Liver (tissue), 9 donors: ENCODE results near the gene F13A1. TPM values are rescaled to one million over a fixed set of nuclear protein-coding genes. Genes with fewer than 3 reads are reported as not detected.

ENCODE experiments used
- DNase-seq: peaks from one replicate; pipeline ENCODE4 v3.0.0-alpha.2; 2017; ENCODE audit warnings: low spot score
- H3K27ac ChIP-seq, 2 donors: one replicate each; pipeline ENCODE4 v1.7.0; 2013; ENCODE audit warnings: inconsistent platforms in 2 of 2, low read length in 2 of 2, control low read depth in 1 of 2, low read depth in 1 of 2, mild to moderate bottlenecking in 1 of 2
- H3K27me3 ChIP-seq, 4 donors: one replicate each; pipeline versions ENCODE4 v1.6.1 to v1.7.0; 2013; ENCODE audit warnings: low read length in 3 of 4, inconsistent platforms in 1 of 4, mild to moderate bottlenecking in 1 of 4, moderate library complexity in 1 of 4; ENCODE audit not compliant: control insufficient read depth in 4 of 4, insufficient read depth in 4 of 4
- H3K36me3 ChIP-seq, 4 donors: one replicate each; pipeline versions ENCODE4 v1.6.1 to v1.7.0; 2013; ENCODE audit warnings: low read length in 3 of 4, mild to moderate bottlenecking in 3 of 4, low read depth in 1 of 4, moderate library complexity in 1 of 4; ENCODE audit not compliant: control insufficient read depth in 4 of 4, insufficient read depth in 3 of 4
- H3K4me1 ChIP-seq, 4 donors: one replicate each; pipeline versions ENCODE4 v1.6.1 to v1.7.0; 2013; ENCODE audit warnings: low read length in 3 of 4, mild to moderate bottlenecking in 3 of 4, moderate library complexity in 1 of 4; ENCODE audit not compliant: control insufficient read depth in 4 of 4, insufficient read depth in 4 of 4
- H3K4me3 ChIP-seq, 3 donors: one replicate each; pipeline versions ENCODE4 v1.6.1 to v1.7.0; 2013; ENCODE audit warnings: low read length in 3 of 3, control low read depth in 1 of 3, low read depth in 1 of 3, mild to moderate bottlenecking in 1 of 3
- H3K9ac ChIP-seq, 2 donors: one replicate each; pipeline ENCODE4 v1.7.0; 2013; ENCODE audit warnings: low read length in 2 of 2, mild to moderate bottlenecking in 2 of 2, moderate library complexity in 2 of 2, control low read depth in 1 of 2, low read depth in 1 of 2
- H3K9me3 ChIP-seq, 4 donors: one replicate each; pipeline versions ENCODE4 v1.6.1 to v1.7.0; 2013; ENCODE audit warnings: low read length in 3 of 4; ENCODE audit not compliant: control insufficient read depth in 4 of 4
- FOXA1 ChIP-seq: IDR thresholded peaks from 2 replicates; pipeline ENCODE4 v1.6.1; 2016; ENCODE audit warnings: antibody characterized with exemption
- HNF4A ChIP-seq, 2 donors: conservative IDR thresholded peaks; 2 replicates each; pipeline ENCODE4 v1.6.1; 2016; ENCODE audit warnings: antibody characterized with exemption in 2 of 2, mild to moderate bottlenecking in 2 of 2
- HNF4G ChIP-seq: IDR thresholded peaks from 2 replicates; pipeline ENCODE4 v1.6.1; 2016; ENCODE audit warnings: antibody characterized with exemption
- JUND ChIP-seq, 2 donors: IDR thresholded peaks; 2 replicates each; pipeline ENCODE4 v1.6.1; 2016; ENCODE audit warnings: antibody characterized with exemption in 2 of 2
- MAX ChIP-seq: IDR thresholded peaks from 2 replicates; pipeline ENCODE4 v1.6.1; 2016; ENCODE audit warnings: antibody characterized with exemption
- NR2F2 ChIP-seq: IDR thresholded peaks from 2 replicates; pipeline ENCODE4 v1.6.1; 2016; ENCODE audit warnings: antibody characterized with exemption
- RAD21 ChIP-seq, 2 donors: IDR thresholded peaks; 2 replicates each; pipeline ENCODE4 v1.6.1; 2016; ENCODE audit warnings: antibody characterized with exemption in 2 of 2, mild to moderate bottlenecking in 2 of 2
- SP1 ChIP-seq: IDR thresholded peaks from 2 replicates; pipeline ENCODE4 v1.6.1; 2018; ENCODE audit warnings: antibody characterized with exemption, mild to moderate bottlenecking
- YY1 ChIP-seq: IDR thresholded peaks from 2 replicates; pipeline ENCODE4 v1.6.1; 2016; ENCODE audit warnings: antibody characterized with exemption, mild to moderate bottlenecking
- WGBS: extraction: QIAGEN DNeasy Blood & Tissue Kit; methylation state at CpG from one replicate; pipeline ENCODE4 v1.1.7; 2013; 5-methylcytosine and 5-hydroxymethylcytosine counted together
- polyA plus RNA-seq, 2 donors: library from polyadenylated mRNA; stranded (reverse) in 1 of 2; unstranded in 1 of 2; fragments of 200-250 nt in 1 of 2; fragments of >200 nt in 1 of 2; fragmentation: Nextera tagmentation in 1 of 2; extraction: Ambion mirVana in 1 of 2; gene quantifications; one replicate each; pipeline versions ENCODE4 v1.2.1 to v1.2.3, GENCODE V29; 2013 to 2015
- total RNA-seq, 2 donors: library from RNA; depleted of rRNA; stranded (reverse); fragments of >200 nt; gene quantifications; one replicate each; pipeline ENCODE4 v1.2.3, GENCODE V29; 2014
- TF ChIP-seq, protein P1 (sequence below): IDR thresholded peaks from 2 replicates; pipeline ENCODE4 v1.6.1; 2016; ENCODE audit warnings: antibody characterized with exemption
- TF ChIP-seq, protein P2 (sequence below): IDR thresholded peaks from 2 replicates; pipeline ENCODE4 v1.6.1; 2016; ENCODE audit warnings: antibody characterized with exemption, mild to moderate bottlenecking
- donor health status: healthy.
- donor health status: healthy.
- donor health status: healthy.
- donor health status: healthy.
- donor health status: healthy.

The F13A1 gene
- total and polyA plus RNA-seq, 4 donors, result 0.46 to 18.3 (median 5.1) TPM

DNA sequence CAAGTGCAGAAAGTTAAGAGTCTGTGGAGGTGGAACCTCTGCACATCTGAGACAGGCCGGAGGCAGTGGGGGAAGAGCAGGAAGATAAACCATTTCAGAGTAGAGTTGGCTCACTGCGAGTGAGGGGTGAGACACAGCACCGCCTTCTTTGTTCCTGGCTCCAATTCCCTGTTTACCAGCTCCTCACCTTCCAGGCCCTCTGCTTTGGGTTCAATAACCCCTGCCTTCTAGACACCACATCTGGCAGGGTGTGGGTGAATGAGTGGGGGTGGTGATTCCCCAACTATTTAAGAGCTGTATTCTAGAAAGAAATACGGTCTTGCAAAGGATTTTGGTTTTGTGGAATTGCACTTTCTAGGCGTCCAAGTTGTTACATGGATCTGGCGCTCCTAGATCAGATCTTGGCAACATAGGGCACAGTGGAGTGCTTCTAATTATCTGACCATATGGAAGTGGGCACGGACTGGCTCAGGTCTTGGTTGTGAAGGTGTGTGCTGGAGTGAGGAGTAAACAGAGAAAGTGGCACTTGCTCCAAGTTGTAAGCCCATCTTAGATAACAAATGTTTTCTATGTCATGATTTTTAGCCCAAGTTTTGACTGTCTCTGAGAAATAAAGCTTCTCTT is 172.2 kb downstream of the F13A1 start (continued):
- TF ChIP-seq, protein P1, sequence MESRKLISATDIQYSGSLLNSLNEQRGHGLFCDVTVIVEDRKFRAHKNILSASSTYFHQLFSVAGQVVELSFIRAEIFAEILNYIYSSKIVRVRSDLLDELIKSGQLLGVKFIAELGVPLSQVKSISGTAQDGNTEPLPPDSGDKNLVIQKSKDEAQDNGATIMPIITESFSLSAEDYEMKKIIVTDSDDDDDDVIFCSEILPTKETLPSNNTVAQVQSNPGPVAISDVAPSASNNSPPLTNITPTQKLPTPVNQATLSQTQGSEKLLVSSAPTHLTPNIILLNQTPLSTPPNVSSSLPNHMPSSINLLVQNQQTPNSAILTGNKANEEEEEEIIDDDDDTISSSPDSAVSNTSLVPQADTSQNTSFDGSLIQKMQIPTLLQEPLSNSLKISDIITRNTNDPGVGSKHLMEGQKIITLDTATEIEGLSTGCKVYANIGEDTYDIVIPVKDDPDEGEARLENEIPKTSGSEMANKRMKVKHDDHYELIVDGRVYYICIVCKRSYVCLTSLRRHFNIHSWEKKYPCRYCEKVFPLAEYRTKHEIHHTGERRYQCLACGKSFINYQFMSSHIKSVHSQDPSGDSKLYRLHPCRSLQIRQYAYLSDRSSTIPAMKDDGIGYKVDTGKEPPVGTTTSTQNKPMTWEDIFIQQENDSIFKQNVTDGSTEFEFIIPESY, result peak; percentile 18
- TF ChIP-seq HNF4G (no peak), JUND (IDR thresholded peaks at IDR 0.05) (peak in 1 of 2 donors; percentile 8), NR2F2 (no peak), MAX (no peak), YY1 (no peak), FOXA1 (no peak)
- TF ChIP-seq, protein P2, sequence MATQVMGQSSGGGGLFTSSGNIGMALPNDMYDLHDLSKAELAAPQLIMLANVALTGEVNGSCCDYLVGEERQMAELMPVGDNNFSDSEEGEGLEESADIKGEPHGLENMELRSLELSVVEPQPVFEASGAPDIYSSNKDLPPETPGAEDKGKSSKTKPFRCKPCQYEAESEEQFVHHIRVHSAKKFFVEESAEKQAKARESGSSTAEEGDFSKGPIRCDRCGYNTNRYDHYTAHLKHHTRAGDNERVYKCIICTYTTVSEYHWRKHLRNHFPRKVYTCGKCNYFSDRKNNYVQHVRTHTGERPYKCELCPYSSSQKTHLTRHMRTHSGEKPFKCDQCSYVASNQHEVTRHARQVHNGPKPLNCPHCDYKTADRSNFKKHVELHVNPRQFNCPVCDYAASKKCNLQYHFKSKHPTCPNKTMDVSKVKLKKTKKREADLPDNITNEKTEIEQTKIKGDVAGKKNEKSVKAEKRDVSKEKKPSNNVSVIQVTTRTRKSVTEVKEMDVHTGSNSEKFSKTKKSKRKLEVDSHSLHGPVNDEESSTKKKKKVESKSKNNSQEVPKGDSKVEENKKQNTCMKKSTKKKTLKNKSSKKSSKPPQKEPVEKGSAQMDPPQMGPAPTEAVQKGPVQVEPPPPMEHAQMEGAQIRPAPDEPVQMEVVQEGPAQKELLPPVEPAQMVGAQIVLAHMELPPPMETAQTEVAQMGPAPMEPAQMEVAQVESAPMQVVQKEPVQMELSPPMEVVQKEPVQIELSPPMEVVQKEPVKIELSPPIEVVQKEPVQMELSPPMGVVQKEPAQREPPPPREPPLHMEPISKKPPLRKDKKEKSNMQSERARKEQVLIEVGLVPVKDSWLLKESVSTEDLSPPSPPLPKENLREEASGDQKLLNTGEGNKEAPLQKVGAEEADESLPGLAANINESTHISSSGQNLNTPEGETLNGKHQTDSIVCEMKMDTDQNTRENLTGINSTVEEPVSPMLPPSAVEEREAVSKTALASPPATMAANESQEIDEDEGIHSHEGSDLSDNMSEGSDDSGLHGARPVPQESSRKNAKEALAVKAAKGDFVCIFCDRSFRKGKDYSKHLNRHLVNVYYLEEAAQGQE, result no peak

- H3K9ac ChIP-seq, result no peak overlapping the region
- TF ChIP-seq MAX (no peak), RAD21 (IDR thresholded peaks at IDR 0.05) (peak; percentile 36 to 65), HNF4A (conservative IDR thresholded peaks at IDR 0.05) (no peak), HNF4G (no peak), SP1 (no peak)
- TF ChIP-seq, protein P1, result no peak
- DNase-seq, result no peak
- no peaks in the 10 kb centered on the region for H3K9me3 ChIP-seq
- H3K27me3 ChIP-seq, result no peaks in the 10 kb centered on the region
- H3K36me3 ChIP-seq, result no peaks in the 10 kb centered on the region
- WGBS, result 64% methylated on average over 4 of the region's 4 CpGs
- no peak overlapping the region for H3K27ac ChIP-seq
- H3K4me1 ChIP-seq, result no peaks in the 10 kb centered on the region
- H3K4me3 ChIP-seq, result no peak overlapping the region
These were observed 188.9 kb downstream of the F13A1 start for GRCh38 chr6:6131492-6132109.
